ENCODE data around the gene OR6C6. TPM values are rescaled to one million over a fixed set of nuclear protein-coding genes. Genes with fewer than 3 reads are reported as not detected.
"Not testable (repeated sequence)": the region's sequence is repeated elsewhere in the genome, so short reads cannot be mapped to it uniquely, and the experiment has no call there.

Gene OR6C6
- not detected for total RNA-seq

DNA sequence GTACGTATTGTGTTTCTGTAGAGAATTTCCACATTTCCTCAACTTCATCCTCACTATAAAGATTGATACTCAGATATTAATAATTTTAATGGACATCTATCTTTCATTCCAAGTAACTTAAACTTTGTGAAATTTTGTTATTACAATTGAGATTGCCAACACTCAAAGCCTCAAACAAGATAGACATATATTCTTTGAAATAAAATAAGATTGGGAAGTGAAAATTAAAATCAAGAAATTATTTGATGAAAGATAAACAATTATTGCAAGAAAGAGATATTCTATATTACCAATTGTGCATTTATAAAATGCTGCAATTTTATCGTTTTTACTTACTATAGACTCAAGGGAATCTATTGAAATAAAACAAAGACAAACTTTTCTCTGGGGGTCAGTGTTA lies at the start of gene OR6C6:
OR6C6 (minus strand) TSS at position 101 of the 400 bp plus-strand sequence. CDS start 1,337 bp downstream, outside the sequence.
- Histone ChIP-seq H3K4me3 (no peak within 1 kb of the TSS), H3K9me3 (no peaks in the 10 kb centered on the region), H3K36me3 (no peaks in the 10 kb centered on the region), H3K27ac (no peak within 1 kb of the TSS), H3K27me3 (no peaks in the 10 kb centered on the region), H3K4me1 (no peaks in the 10 kb centered on the region)
- TF ChIP-seq, protein P1, sequence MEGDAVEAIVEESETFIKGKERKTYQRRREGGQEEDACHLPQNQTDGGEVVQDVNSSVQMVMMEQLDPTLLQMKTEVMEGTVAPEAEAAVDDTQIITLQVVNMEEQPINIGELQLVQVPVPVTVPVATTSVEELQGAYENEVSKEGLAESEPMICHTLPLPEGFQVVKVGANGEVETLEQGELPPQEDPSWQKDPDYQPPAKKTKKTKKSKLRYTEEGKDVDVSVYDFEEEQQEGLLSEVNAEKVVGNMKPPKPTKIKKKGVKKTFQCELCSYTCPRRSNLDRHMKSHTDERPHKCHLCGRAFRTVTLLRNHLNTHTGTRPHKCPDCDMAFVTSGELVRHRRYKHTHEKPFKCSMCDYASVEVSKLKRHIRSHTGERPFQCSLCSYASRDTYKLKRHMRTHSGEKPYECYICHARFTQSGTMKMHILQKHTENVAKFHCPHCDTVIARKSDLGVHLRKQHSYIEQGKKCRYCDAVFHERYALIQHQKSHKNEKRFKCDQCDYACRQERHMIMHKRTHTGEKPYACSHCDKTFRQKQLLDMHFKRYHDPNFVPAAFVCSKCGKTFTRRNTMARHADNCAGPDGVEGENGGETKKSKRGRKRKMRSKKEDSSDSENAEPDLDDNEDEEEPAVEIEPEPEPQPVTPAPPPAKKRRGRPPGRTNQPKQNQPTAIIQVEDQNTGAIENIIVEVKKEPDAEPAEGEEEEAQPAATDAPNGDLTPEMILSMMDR (IDR thresholded peaks at IDR 0.05): no peak
- intact Hi-C loops (cut with DNase I): no loop called here
- DNase-seq (ENCODE audit: low spot score in 2 of 2): no peak

DNA sequence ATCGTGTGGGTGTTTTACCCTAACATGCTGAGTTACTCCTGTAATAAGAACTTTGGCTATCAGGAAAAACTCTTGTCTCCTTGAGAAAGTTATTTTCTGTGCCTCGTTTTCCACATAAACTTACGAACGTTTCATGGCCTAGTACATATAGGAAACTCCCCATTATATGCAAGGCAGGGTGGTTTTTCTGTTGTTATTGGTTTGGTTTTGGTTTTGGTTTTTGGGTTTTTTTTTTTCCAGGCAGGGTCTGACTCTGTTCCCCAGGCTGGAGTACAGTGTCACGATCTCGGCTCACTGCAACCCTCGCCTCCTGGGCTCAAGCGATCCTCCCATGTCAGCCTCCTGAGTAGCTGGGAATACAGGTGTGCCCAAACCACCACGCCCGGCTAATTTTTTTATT lies 39.6 kb upstream of the OR6C6 start:
- TF ChIP-seq, protein P1 (IDR thresholded peaks at IDR 0.05): no peak
- intact Hi-C loops (cut with DNase I): no loop called here

DNA sequence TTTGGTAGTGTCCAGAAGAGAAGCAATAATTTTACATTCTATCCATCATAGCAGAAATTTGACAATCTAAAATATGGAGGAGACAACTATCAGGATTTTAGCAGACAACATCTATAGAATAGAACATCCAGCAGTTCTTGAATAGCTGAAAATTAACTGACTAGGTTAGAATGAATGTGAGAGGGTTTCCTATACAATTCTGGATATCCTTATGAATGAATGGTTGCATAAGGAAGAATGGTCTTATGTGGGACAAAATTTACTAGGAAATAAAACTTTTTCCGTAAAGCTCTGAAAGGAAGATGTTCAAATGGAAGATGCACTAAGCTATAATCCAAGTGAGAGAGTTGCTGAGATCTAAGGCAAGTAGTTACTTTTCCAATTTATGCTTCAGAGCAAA lies 34.1 kb upstream of the OR6C6 start, which contains the start of gene OR6C3:
OR6C3 (plus strand) TSS at position 301 of the 400 bp plus-strand sequence. CDS start 955 bp downstream, outside the sequence.
- TF ChIP-seq, protein P1 (IDR thresholded peaks at IDR 0.05): no peak
- Histone ChIP-seq H3K9me3 (no peaks in the 10 kb centered on the region), H3K27ac (no peak within 1 kb of the TSS), H3K27me3 (no peaks in the 10 kb centered on the region), H3K36me3 (no peaks in the 10 kb centered on the region), H3K4me3 (no peak within 1 kb of the TSS), H3K4me1 (no peaks in the 10 kb centered on the region)
- DNase-seq (ENCODE audit: low spot score in 2 of 2): no peak
- intact Hi-C loops (cut with DNase I): no loop called here

More for the DNA sequence above, 39.6 kb upstream of the OR6C6 start:
- H3K4me1 ChIP-seq: no peaks in the 10 kb centered on the region
- no peak overlapping the region for H3K27ac ChIP-seq
- no peaks in the 10 kb centered on the region for H3K27me3 ChIP-seq
- no peaks in the 10 kb centered on the region for H3K36me3 ChIP-seq
- H3K4me3 ChIP-seq: no peak overlapping the region
- no peaks in the 10 kb centered on the region for H3K9me3 ChIP-seq
- DNase-seq (ENCODE audit: low spot score in 2 of 2): no peak

DNA sequence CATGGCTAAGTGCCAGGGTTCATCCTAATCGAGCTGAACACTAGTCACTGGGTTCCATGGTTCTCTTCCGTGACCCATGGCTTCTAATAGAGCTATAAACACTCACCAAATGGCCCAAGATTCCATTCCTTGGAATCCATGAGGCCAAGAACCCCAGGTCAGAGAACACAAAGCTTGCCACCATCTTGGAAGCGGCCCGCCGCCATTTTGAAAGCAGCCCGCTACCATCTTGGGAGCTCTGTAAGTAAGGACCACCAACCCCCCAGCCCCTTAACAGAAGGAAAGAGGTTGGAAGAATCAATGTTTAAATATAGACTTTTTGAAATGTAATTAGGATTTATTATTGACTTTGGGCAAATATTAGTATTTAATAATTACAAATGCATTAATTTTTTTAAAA lies 29.4 kb upstream of the OR6C6 start:
- H3K36me3 ChIP-seq; H3K9me3 ChIP-seq; H3K4me1 ChIP-seq; H3K27me3 ChIP-seq; H3K27ac ChIP-seq; intact Hi-C loops (cut with DNase I); DNase-seq (ENCODE audit: low spot score in 2 of 2); H3K4me3 ChIP-seq: not testable (repeated sequence)

DNA sequence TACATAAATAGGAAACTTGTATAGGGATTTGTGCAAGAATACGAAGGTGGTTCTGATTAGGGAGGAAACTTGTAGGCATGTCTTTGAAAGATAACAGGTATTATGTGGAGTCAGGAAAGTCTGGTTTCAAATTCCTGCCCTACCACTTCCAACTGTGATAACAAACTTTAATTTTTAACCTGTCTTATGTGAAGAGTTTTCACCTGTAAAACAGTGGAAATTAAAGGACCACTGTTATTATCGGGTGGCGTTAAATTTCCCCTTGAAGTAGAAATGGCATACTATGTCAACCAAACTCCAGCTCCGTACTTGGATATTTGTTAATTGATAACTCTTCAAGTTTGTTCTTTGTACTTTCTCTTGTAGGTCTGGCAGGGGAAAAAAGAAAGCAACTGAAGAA lies 23.8 kb upstream of the OR6C6 start:
- TF ChIP-seq, protein P1 (IDR thresholded peaks at IDR 0.05): no peak
- DNase-seq (ENCODE audit: low spot score in 2 of 2): no peak
- H3K4me1 ChIP-seq: no peaks in the 10 kb centered on the region
- no peaks in the 10 kb centered on the region for H3K36me3 ChIP-seq
- no peaks in the 10 kb centered on the region for H3K9me3 ChIP-seq
- intact Hi-C loops (cut with DNase I): no loop called here
- H3K27me3 ChIP-seq: no peaks in the 10 kb centered on the region
- no peak overlapping the region for H3K27ac ChIP-seq
- no peak overlapping the region for H3K4me3 ChIP-seq

DNA sequence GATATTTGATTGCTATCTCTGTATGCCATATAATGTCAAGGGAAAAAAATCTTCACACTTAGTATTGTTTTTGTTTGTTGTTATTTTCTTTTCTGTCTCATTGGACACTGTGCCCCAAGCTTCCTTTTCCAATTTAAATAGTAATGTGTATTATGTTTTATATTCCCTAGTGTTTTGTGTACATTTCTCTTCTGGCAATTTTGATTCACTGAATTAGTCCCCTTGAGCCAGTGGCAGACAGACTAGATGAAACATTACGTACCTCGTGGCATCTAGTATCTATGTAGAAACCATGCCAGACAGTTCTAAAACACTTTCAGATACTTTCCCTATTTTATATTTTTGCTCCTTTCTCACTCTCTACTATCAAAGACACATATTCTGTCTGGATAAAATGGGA lies 17.7 kb upstream of the OR6C6 start, which contains the start of gene OR6C1:
OR6C1 (plus strand) TSS at position 301 of the 400 bp plus-strand sequence. CDS start 6,257 bp downstream, outside the sequence.
- intact Hi-C loops (cut with DNase I): no loop called here
- H3K4me3 ChIP-seq: no peak within 1 kb of the TSS
- H3K27ac ChIP-seq: no peak within 1 kb of the TSS
- no peaks in the 10 kb centered on the region for H3K36me3 ChIP-seq
- no peaks in the 10 kb centered on the region for H3K9me3 ChIP-seq
- H3K27me3 ChIP-seq: no peaks in the 10 kb centered on the region
- H3K4me1 ChIP-seq: no peaks in the 10 kb centered on the region
- no peak for DNase-seq (ENCODE audit: low spot score in 2 of 2)
- TF ChIP-seq, protein P1 (IDR thresholded peaks at IDR 0.05): no peak
